ENCODE data around the gene CARD14.

CARD14 gene

GRCh38 chr17:80169784-80170500 is at the start of gene CARD14:
TSS of gene CARD14 (plus strand) at chr17:80170030. CDS start at chr17:80181439, 11,409 bp downstream.
- DNase-seq (ENCODE audit: low spot score): no peak

- no peak for DNase-seq (ENCODE audit: low spot score)
These were observed 47.7 kb upstream of the CARD14 start for GRCh38 chr17:80122026-80122575.

DNA sequence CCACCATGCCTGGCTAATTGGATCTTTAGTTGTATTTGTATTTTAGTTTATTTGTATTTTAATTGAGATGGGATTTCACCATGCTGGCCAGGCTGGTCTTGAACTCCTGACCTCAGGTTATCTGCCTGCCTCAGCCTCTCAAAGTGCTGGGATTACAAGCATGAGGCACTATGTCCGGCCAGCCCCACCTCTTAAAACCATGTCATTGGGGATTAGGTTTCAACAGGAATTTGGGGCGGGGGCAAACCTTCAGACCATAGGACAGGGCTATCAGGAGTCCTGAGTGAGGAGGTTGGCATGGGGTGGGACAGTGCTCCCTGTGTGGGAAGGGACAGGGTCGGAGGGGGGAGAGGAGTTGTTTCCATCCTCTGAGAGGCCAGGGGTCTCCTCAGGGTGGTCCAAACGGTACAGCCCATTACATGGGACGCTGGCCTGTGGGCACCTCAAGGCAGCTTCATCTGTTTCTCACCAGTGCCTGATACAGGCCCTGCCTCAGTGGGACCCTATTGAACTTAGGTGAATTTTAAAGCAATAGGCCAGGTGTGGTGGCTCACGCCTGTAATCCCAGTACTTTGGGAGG is 46.8 kb upstream of the CARD14 start:
- no peak for DNase-seq (ENCODE audit: low spot score)

DNA sequence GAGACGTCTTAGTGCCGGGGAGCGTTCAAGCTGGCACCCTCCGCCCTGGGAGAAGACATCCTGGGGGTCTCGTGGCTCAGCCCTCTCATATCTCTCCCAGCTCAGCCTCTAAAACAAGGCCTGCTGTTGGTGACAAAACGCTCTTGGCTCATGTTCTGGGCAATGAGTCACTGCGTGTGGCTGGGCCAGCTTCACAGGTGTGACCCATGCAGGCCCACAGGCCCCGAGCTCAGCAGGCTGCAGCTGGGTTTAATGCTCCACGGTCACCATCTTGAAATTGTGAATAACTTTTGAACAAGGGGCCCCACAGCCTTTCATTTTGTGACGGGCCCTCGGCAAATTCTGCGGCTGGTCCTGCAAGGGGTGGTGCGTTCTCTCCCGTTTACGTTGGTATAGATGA is 46.0 kb upstream of the CARD14 start:
- no peak for DNase-seq (ENCODE audit: low spot score)

DNA sequence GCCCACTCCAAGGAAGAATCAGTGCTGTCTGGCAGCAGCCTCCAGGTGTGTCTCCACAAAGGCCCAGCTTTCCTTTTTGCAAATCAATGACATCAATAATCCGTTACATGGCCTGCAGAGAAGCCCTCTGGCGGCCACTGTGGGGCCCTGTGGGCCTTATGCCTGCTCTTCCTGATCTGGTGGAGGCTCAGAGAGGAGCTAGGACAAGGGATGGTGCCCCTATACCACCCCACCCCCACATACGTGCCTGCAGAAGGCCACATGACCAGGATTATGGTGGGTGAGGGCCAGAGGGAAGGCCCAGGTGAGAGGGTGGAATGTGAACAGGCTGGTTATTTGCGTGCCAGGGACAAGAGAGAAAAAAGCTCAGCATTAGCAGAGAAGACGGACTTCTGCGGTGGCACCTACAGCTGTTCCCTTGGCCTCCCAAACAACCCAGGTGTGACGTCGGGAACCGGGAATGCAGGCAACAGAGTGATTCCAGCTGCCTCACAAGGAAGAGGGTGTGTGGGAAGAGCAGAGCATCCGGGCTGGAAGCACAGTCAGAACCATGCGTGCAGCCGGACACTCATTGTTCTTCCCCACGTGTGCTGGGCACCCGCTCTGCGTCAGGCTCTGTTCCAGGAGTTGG is 45.4 kb upstream of the CARD14 start:
- DNase-seq (ENCODE audit: low spot score): no peak

GRCh38 chr17:80125656-80126448 is 44.0 kb upstream of the CARD14 start:
- DNase-seq (ENCODE audit: low spot score): no peak

DNA sequence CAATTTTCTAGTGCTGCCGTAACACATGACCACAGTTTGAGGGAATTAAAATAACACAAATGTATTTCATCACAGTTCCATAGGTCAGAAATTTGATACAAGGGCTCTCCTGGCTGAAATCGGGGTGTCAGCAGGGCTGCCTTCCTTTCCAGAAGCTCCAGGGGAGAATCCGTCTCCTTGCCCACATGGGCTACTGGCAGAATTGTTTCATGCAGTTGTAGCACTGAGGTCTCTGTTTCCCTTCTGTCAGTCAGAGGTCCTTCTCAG is 43.4 kb upstream of the CARD14 start:
- no peak for DNase-seq (ENCODE audit: low spot score)

- DNase-seq (ENCODE audit: low spot score): no peak
These were observed 40.7 kb upstream of the CARD14 start for GRCh38 chr17:80129006-80129565.

DNA sequence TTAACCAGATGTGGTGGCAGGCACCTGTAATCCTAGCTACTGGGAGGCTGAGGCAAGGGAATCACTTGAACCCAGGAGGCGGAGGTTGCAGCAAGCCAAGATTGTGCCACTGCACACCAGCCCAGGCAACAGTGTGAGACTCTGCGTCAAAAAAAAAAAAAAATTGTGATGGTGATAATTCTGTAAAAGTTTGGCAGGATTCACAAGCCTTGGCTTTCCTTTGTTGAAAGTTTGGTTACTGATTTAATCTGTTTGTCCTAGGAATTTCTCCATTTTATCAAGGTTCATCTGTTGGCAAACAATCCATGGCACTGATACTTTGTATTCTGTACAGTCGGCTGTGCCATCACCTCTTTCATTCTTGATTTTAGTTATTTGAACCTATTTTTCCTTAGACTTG is 38.8 kb upstream of the CARD14 start:
- no peak for DNase-seq (ENCODE audit: low spot score)

DNA sequence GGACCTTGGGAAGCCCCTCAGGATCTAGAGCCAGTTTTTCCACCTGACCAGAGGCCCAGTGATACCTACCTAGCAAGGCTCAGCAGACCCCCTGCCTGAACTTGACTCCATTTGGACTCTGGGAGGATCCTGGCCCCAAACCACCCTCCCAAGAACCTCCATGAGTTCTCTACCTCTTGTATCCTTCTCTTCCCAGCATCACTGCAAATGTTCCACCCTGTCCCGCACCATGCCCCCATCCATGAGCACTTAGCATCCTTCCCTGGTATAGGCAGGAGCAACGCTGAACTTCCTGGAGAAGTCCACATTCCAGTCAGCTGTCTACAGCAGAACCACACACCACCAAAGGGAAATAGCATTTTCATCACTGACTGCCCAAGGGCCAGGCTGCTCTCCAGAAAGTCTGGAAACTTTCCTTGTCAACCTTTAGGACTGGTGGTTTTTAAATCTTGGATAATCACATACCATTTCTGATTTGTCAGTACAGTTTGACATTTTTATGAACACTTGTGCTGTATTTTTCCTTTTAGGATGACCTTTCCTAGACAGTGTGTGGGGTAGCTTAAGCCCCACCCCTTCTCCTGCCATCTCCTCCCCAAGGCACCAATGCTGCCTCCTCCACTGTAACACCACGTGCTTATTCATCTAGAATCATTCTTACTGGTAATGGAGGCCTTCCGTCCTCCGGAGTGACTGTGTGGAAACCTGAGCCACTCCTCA is 36.8 kb upstream of the CARD14 start:
- no peak for DNase-seq (ENCODE audit: low spot score)

DNA sequence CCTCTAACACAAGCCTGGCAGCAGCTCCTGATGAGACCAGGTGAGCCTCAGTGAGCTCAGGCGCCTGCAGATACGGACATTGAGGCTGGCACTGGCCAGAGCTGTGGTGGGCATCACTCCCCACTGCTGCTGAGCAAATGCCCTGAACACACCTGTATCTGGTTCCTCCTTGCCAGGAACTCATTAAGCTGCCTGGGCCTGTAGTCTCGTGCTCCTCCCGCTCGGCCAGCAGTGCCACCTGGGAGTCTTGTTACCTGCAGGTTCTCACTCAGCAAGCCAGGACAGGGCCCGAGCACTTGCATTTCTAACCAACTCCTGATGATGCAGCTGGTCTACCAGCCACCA is 36.2 kb upstream of the CARD14 start:
- no peak for DNase-seq (ENCODE audit: low spot score)

GRCh38 chr17:80137131-80137530 is 32.7 kb upstream of the CARD14 start:
- DNase-seq (ENCODE audit: low spot score): no peak

DNA sequence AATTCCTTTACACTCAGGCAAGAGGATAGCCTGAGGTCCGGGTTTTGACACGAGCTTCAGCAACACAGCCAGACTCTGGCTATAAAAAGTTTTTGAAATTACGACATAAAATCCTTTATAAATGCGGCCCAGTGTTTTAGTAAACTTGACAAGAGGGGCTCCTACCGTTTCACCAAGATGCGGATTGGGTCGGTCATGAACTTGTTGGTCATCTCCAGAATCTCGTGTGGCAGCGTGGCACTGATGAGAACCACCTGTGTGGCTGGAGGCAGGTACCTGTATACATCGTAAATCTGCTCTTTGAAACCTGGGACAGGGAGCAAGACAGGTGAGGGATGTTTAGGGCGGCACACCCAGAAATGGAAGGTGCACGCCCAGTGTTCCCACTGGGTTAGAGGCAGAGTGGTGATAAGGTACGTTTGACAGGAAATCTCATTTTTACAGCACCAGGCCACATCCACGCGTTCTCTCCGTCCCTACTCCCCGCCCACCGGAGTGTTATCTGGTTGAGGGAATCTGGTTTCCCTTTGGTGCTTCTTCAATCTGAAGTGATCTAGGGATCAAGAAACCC is 30.9 kb upstream of the CARD14 start:
- DNase-seq (ENCODE audit: low spot score): no peak

DNA sequence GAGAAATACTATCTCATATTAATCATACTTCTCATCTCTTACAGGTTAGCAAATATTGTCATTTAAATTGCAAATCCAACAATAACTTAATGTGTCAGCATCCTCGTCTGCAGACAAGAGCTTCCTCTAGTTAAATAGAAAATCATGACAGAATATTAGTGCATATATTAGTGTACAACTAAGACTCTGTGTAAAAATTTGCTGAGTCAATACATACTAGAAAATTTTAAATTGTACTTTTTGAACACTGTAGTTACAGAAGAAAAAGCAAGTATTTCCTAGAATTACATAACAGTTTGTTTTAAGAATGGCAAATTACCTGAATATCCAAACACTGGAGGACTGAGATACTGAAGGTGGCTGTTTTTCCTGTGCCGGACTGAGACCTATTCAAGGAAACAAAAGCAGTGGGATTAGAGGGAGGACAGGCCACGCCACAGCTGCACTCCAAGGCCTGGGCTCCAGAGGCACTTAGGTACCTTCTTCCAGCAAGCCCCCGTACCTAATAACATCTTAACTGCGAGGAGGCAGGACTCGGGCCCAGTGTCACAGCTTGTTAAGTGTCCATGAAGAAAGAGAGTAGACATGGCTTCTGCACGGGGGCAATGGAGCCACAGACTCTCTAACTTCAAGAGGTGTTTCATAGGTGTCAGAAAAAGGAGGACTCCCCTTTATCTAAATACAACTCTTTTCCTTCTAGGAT is 28.2 kb upstream of the CARD14 start:
- DNase-seq (ENCODE audit: low spot score): no peak

- DNase-seq (ENCODE audit: low spot score): no peak
These were observed 26.9 kb upstream of the CARD14 start for GRCh38 chr17:80142929-80143328.

DNA sequence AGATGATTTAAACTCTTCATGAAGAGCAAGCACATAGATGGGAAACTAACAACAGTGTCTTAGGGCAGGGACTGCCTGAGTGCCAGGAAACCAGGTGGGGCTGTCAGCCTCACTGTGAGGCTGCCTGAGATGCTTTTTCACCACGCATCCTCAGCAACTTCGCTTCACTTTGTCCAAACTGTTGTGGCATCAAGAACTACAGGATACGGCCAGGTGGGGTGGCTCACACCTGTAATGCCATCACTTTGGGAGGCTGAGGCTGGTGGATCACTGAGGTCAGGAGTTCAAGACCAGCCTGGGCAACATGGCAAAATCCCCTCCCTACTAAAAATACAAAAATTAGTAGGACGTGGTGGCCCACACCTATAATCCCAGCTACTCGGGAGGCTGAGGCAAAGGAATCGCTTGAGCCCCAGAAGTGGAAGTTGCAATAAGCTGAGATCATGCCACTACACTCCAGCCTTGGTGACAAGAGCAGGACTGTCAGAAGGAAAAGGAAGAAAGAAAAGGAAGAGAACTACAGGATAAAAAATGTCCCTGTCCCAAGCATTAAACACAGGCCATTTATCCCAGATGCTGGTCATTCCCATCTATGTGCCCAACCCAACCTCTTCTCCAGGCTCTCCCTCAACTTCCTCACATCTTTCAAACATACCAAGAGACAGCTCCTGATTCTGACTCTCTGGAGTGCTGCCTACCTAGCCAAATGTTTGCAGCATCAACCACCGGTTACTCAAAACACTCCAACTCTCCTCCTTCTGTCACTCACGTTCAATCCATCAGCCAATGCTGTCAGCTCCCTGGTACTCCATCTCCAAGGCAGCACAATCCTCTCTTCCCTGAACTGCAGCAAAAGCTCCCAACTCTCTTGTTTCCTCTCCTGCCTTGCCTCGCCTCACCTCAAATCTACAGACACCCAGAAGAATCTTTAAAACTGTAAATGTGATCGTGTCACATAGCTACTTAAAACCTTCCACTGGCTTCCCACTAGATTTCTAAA is 24.5 kb upstream of the CARD14 start:
- no peak for DNase-seq (ENCODE audit: low spot score)

GRCh38 chr17:80146121-80147034 is 23.5 kb upstream of the CARD14 start:
- no peak for DNase-seq (ENCODE audit: low spot score)

DNA sequence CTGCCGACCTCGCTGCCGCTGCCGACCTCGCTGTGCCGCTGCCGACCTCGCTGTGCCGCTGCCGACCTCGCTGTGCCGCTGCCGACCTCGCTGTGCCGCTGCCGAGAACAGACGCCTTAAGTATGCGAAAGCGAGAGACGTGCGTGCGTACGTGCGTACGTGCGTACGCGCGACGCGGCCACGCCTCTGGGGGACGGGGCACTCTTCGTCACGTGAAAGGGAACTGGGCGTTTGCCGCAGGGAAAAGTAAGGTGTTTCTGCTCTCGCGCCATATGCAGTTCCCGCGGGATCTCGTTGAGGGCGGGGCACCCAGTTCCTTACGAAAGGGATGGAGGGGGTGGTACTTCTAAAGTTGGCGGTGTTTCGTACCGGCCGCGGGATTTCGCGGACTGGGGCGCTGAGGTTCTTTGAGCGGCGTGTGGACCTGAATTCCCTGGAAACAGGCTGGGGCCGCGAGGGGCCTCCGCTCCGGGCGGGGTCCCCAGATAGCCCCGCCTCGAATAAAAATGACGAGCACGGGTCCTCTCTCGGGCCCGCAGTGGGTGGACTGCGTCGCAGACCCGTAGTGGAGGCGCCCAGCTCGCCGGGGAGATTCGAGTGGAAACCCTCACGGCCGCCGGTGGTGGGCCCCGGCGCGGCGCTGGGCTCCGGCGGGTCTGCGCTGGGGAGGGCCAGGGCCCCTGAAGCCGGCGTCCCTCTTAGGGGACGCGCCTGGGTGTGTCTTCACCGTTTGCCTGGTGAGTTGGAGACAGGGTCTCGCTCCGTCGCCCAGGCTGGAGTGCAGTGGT is 22.6 kb upstream of the CARD14 start, which contains the start of gene EIF4A3:
Gene EIF4A3, minus strand, starts transcription at position 94 of the 788 bp plus-strand sequence. CDS start 167 bp downstream, outside the sequence.
- peak; percentile 96 for DNase-seq (ENCODE audit: low spot score)

All from left forelimb (tissue), 1 donor.